T-helper 2 cell treated with Interferon-gamma antibody and Interleukin-4, amounts not matched to agents 100 ng/mL and 5 ng/mL, for 36 hours (primary cell): ENCODE results near the gene MRLN. TPM values are rescaled to one million over a fixed set of nuclear protein-coding genes. Genes with fewer than 3 reads are reported as not detected.
"Not testable (repeated sequence)": the region's sequence is repeated elsewhere in the genome, so short reads cannot be mapped to it uniquely, and the experiment has no call there.

Experiments
- intact Hi-C: fragments of 100-400 bp; cut with micrococcal nuclease; formaldehyde crosslinking; loops from one replicate; pipeline ENCODE4 v1.15.1; 2023
- total RNA-seq: library from RNA; stranded (reverse); gene quantifications from 2 replicates; pipeline ENCODE4 v1.2.3, GENCODE V29; 2022

The MRLN gene
- total RNA-seq, 1 donor from 2014 or later = not detected

DNA sequence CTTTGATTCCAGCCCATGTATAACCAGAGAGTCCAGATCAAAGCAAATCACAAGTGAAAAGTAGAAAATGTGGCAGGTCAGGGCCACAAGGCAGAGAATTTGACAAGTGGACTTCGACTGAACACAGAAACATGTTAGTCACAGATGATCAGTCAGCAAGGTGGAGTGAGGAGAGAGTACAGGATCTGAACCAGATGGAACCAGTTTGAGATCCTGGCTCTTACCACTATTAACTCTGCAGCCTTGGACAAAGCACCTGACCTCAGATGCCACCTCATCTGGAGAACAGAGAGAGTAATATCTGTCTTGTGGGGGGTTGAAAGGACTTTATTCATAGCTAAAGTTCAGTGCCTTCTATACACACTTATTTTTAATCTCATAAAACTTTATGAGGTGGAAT, 4.4 kb downstream of the MRLN start:
- intact Hi-C loops = no loop called here

DNA sequence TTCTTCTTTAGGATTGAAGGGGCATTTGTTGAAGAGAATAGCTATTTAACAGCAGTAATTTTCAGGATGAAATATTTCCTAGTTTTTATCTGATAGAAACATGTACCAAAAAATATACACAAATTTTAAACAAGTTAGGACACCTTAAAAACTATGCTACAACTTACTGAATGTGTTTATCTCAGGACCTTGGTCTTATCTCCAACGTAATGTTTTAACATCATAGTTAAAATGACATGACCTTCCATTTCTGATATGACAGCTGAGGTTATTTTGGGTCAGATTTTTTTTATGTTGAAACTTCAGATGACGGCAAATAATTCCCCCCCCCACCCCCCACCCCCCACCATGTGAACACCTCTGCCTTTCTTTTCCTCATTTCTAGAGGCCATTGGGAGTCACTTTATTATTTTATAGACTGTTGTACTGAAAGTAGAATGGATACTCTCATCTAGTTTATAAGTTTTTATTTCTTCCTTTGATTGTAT, 8.0 kb downstream of the MRLN start:
- intact Hi-C loops = no loop called here

DNA sequence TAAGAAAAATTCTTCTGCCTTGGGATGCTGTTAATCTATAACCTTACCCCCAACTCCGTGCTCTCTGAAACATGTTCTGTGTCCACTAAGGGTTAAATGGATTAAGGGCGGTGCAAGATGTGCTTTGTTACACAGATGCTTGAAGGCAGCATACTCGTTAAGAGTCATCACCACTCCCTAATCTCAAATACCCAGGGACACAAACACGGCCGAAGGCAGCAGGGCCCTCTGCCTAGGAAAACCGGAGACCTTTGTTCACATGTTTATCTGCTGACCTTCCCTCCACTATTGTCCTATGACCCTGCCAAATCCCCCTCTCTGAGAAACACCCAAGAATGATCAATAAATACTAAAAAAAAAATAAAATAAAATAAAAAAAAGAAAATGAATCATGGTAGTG, 8.5 kb downstream of the MRLN start:
- intact Hi-C loops = not testable (repeated sequence)

DNA sequence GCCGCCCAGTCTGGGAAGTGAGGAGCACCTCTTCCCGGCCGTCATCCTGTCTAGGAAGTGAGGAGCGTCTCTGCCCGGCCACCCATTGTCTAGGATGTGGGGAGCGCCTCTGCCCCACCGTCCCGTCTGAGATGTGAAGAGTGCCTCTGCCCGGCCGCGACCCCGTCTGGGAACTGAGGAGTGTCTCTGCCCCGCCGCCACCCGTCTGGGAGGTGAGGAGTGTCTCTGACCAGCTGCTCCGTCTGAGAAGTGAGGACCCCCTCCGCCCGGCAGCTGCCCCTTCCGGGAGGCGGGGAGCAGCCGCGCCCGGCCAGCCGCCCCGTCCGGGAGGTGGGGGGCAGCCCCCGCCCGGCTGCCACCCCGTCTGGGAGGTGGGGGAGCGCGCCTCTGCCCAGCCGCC, 9.1 kb downstream of the MRLN start:
- intact Hi-C loops = not testable (repeated sequence)

DNA sequence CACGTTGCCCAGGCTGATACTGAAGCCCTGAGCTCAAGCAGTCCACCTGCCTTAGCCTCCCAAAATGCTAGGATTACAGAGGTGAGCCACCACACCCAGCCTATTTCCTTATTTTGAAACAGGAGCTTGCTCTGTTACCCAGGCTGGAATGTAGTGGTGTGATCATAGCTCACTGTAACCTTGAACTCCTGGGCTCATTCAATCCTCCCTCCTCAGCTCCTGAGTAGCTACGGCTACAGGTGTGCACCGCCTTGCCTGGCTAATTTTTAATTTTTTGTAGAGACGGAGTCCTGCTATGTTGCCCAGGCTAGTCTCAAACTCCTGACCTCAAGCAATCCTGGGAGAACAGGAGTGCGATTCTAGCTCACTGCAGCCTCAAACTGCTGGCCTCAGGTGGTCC, 11.7 kb downstream of the MRLN start:
- intact Hi-C loops = no loop called here

DNA sequence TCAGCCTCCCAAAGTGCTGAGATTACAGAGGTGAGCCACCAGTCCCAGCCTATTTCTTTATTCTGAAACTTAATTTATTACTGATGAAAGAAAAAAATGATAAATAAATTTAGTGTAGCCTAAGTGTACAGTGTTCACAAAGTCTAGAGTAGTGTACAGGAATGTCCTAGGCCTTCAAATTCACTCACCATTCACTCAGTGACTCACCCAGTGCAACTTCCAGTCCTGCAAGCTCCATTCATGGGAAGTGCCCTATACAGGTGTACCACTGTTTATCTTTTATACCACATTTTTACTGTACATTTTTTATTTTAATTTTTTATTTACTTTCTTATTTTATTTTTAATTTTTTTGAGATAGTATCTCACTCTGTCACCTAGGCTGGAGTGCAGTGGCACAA, 12.2 kb downstream of the MRLN start:
- intact Hi-C loops = no loop called here

DNA sequence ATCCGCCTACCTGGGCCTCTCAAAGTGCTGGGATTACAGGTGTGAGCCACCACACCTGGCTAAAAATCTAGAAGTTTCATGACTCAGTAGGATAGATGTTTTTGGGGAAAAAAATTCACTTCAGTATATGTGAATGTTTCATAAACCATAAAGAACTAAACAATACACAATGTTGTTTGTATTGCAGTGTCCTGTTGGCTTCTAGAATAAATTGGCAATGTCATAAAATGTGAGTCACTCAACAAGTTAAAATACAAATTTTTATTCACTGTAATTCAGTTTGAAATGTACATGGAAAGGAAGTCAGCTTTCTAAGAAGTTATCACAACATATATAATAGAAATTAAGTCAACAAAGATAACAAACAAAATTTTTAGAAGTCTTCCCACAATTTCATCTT, 16.5 kb downstream of the MRLN start:
- intact Hi-C loops = no loop called here

DNA sequence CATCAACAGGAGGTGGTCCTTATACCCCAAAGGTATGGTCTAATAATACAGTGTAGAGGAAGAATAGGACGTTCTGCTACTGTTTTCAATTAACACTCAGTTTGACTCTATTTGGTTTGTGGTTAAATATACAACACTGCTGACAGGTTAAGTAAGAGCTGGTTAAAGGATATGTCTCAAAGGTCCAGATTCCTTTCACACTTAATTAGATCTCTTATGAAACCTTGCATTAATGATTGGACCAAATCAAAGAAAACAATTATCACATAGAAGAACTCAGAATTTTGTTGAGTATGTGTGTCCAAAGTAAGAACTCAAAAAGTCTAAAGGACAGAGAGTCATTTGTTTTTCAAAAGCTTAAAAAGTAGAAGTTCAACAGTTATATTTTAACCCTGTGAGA, 18.0 kb downstream of the MRLN start:
- intact Hi-C loops = no loop called here

DNA sequence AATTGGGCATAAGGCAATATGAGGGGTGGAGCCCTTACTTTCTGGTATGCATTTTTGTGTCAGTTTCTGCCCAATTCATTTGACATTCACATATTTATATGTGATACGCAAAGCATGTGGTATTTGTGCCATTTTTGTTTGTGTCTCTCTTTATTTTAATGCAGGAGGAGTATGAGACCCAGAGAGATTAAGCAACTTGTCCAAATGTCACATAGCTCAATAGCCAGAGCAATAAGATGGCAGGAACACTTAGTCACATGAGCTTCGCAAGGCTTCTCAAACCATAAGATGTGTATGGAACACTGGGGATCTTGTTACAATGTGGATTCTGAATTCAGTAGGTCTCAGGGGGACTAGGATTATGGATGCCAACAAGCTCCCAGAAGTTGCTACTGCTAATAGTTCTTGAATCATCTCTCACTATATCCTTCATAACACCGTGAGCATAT, 19.2 kb downstream of the MRLN start:
- intact Hi-C loops = no loop called here

DNA sequence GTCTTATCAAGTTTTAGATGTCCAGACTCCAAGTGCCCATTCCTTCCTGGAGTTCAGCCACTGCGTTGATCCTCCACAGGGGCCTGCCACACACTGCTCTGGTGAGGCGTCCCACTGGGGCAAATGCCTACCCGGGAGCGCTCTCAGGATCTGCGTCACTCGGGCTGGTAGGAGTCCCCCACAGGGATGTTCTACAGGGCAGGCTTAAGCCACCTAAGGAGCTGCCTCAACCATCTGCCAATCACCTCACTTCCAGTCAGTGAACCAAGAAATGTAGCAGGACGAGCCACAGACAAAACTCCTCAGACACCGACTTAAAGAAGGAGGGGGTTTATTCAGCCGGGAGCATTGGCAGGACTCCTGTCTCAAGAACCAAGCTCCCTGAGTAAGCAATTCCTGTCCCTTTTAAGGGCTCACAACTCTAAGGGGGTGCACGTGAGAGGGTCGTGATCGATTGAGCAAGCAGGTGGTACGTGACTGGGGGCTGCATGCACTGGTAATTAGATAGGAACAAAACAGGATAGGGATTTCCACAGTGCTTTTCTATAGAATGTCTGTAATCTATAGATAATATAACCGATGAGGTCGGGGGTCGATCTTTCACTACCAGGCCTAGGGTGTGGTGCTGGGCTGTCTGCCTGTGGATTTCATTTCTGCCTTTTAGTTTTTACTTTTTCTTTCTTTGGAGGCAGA, 19.8 kb downstream of the MRLN start:
- intact Hi-C loops = not testable (repeated sequence)

DNA sequence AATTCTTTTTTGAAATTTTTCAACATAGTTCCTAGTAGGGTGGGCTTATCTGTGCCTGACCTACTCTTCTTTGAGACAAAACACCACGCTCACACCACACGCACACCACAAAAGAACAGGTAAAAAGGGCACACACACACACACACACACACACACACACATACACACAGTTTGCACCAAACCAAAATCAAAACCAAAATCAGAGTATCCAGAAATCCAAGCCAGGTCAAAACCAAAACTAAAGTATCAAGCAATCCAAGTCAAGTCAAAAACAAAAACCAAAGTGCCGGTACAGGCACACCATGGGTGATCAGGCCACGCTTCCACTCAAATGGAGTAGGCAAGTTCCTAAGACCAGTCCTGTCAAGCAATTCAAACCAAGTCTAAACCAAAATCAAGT, 20.4 kb downstream of the MRLN start:
- intact Hi-C loops = not testable (repeated sequence)

DNA sequence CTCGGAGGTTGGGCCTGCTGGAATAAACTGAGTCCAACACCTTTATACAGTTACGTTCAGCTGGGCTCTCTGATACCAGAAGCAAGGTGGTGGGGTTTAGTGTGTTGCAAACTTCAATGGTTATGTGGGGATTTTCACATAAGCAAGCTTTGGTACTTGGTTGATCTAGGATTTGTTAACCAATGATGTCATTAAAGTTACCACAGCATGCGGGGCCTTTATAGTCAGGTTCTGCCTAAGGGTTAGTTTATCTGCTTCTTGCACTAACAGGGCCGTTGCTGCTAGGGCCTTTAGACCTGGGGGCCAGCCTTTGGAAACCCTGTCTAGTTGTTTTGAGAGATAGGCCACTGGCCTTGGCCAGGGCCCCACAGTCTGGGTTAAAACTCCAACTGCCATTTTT, 24.1 kb downstream of the MRLN start:
- intact Hi-C loops = not testable (repeated sequence)

DNA sequence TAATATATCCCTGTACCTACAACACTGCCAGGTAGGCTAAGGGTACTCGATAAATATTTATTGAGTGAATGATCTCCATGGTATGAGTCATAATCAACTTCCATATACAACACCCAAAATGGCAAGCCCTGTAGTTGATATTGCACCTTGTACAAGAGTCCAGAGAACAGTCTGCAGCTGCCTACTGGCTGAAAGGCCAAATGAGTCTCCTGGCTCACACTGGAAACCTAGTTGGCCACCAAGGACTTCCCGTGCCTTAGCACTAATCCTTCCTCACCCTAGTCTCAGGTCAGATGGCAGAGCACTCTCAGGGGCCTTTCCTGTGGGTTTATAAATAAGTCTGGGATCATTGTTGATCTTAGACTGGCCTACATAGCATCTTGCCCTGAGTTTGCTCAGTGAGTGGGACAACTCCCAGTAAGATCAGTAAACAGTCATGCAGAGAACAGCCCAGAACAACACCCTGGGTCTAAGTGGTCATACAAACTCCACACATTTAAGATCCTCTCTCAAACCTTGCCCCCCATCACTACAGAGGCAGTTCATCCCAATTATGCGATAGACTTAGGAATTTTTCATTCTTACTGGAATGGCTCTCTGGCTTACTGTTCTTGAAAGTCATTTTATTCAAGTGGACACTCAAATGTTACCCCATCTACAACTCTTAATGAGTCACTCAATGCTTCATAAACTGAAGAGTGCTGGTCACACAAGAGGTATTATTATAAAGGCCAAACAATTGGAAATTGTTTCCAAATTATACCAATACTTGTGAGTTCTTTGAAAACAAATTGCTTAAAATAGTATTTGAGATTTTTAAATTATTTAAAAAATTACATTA, 28.9 kb downstream of the MRLN start:
- intact Hi-C loops = no loop called here

DNA sequence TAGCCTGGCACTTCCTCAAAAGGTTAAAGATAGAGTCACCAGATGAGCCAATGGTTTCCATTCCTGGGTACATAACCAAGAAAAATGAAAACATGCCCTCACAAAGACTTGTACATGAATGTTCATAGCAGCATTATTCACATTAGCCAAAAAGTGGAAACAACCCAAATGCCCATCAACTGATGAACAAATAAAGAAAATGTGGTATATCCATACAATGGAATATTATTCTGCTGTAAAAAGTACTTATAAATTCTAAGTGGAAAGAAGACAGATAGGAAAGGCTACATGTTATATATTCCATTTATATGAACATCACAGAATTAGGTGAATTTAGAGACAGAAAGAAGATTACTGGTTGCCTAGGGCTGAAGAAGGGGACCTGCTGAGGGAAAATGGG, 32.9 kb downstream of the MRLN start:
- intact Hi-C loops = no loop called here

DNA sequence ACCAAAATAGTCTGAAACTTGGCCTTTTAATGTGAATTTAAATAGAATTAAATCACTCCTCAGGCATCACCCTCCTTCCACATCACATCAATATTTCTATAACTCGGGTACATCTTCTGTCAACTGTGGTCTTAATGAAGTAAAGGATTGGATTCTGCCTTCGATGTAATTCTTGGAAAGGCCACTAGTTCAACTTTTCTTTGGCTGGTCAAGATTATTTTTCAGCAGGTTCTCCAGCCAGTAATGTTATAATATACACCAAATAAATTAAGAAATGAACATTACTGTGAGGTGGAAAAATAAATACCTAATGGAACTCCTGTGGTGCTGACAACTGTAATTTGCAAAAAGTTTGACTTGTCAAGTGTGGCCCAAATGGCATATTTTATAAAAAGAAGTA, 33.9 kb downstream of the MRLN start:
- intact Hi-C loops = no loop called here

DNA sequence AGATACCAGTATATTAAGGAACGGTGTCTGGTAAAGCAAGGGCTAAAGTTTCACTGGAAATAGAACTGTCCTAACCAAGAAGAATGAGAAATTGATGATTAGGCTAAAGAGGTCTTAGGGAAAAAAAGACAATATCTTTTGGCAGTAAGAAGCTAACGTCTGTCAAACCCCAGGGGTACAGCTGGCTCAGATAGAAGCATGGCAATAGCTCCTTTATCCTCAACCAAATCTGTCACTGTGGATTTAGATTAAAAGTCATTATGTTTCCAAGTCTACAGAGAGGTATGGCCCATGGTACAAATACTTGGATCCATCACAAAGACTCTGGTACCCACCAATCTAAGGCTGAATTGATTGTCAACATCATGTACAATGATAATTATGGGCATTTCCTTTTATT, 35.0 kb downstream of the MRLN start:
- intact Hi-C loops = no loop called here

DNA sequence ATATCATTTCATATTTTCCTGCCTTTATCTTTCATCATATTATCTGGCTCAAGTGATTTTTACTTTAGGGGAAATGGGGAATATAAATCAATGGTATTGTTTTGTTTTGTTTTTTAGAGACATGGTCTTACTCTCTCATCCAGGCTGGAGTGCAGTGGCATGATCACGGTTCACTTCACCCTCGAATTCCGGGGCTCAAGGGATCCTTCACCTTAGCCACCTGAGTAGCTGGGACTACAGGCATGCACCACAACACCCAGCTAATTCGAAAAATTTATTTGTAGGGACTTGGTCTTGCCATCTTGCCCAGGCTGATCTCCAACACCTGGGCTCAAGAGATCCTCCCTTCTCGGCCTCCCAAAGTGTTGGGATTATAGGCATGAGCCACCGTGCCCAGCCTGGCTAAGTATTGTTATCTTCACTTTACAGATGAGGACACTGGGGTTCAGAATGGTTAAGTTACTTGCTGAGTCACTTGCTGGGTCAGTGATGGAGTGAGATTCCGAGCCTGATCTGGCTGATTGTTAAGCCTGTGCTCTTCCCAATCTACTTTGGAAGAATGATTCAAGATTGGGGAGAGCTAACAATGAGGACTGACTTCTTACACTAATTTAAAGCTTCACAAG, 39.9 kb downstream of the MRLN start:
- intact Hi-C loops = loop anchor here (5.0 kb wide), 2 partner anchors 86 to 194 kb away; partner anchors contain the start of gene CCDC6

DNA sequence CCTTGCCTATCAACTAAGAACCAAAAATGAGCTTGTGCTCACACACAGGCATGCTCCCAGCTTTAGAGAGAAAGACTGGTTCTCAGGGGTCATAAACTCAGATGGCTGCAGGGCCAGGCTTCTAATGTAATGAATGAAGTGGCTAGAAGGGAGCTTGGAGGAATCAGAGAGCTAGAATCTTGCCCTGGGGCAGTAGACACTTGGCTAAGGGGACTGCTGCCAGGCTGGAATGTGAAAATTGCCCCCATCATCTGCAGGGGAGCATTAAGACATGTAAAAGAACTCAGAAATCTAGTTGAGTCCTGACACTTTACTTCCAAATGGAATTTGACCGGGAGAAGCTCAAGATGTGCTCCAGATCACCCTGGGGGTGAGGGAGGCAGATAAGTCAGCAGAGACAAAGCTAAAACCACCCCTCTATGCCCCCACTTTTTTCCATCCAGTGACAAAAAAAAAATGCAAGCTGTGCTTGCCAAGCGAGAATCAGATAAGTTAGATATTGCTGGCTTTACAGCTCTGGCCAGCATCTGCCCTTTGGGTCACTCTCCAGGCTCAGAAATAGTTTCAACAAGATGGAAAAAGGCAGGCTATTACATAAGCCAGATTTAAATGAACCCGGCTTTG, 41.3 kb downstream of the MRLN start:
- intact Hi-C loops = loop anchor here (5.0 kb wide), 2 partner anchors 85 to 195 kb away; partner anchors contain the start of gene CCDC6

DNA sequence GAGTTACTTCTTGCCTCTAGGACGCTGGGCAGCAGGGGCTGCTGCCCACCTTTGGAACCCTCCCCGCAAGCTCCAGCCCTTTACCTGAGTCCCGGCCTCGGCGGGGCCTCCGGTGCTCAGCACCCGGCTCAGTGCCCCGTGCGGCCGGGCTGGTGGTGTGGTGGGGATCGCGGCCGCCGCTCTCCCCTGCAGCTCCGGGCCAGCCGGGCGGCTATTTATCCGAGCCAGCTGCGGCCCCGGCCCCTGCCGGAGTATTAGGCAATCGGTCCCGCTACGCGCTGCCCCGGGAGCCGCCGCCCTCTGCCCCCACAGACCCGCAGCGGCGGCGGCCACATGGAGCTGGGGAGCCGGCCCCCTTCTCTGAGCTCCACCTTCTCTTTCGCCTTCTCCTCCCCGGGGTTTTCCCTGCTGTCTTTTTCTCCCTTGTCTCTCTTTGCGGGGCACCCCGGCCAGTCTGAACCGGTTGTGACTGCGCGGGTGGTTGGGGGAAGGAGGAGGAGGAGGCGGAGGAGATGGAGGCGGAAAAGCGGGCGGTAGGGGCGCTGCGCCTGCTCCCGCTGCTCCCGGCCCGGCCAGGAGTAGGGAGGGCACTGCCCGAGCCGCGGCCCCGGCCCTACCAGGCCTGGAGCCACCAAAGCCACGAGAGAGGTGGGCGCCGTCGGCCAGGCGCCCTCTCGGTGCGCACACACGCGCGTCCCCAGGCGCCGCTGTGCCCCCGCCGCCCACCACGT, 43.7 kb downstream of the MRLN start, which contains the start of gene SLC16A9:
TSS of gene SLC16A9 (minus strand) at position 456 of the 731 bp plus-strand sequence. CDS start 25,559 bp downstream, outside the sequence.
- intact Hi-C loops = loop anchor here (5.0 kb wide), 2 partner anchors 82 to 198 kb away; partner anchors contain the start of gene CCDC6

DNA sequence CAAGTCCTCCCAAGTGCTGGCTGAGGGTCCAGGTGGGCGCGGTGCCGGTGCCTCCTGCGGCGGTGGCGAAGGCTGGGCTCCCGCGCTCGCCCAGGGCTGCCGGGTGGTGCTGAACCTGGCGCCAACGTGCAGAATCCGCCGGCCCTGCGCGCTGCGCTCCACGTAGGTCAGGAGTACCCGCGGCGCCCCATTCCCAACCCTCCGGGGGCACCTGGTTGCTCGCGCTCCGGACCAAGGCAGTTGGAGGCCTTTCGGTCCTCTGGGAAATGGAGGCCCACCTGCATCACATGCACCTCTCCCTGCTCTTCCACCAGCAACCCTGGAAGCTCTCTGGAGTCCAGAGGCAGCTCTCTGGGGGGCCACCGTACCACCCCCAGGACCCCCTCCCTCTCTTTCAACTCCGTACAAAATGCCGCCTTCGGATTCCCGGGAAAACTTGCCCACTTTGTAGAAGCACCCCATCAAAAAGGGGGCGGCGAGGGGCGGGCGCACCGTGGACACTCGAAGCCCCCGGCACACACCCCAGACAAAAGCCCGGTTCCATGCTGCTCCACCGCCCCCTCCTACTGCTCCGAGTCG, 44.4 kb downstream of the MRLN start:
- intact Hi-C loops = no loop called here
